Skeletal muscle satellite cell (primary cell): ENCODE measurements around the gene RAB22A.

Experiments
- H3K27me3 ChIP-seq: 2 replicates; pipeline ENCODE4 v1.7.0; 2013; ENCODE audit warnings: low read length; ENCODE audit not compliant: control insufficient read depth, insufficient read depth
- H3K36me3 ChIP-seq: 2 replicates; pipeline ENCODE4 v1.7.0; 2013; ENCODE audit warnings: mild to moderate bottlenecking, control low read depth, low read length; ENCODE audit not compliant: insufficient read depth
- H3K4me1 ChIP-seq: 2 replicates; pipeline ENCODE4 v1.7.0; 2013; ENCODE audit warnings: low read length; ENCODE audit not compliant: control insufficient read depth, insufficient read depth
- H3K4me2 ChIP-seq: 2 replicates; pipeline ENCODE4 v1.7.0; 2013; ENCODE audit warnings: mild to moderate bottlenecking, low read length
- H3K4me3 ChIP-seq: 2 replicates; pipeline ENCODE4 v1.7.0; 2013; ENCODE audit warnings: low read length
- H3K9ac ChIP-seq: 2 replicates; pipeline ENCODE4 v1.7.0; 2013; ENCODE audit warnings: mild to moderate bottlenecking, low read depth, low read length, moderate library complexity
- H3K9me3 ChIP-seq: replicated peaks from 2 replicates; pipeline ENCODE4 v1.7.0; 2013; ENCODE audit warnings: mild to moderate bottlenecking, control low read depth, low read length

Gene RAB22A

GRCh38 chr20:58328836-58329235 lies 19.3 kb downstream of the RAB22A start:
- Histone ChIP-seq H3K4me1 (peaks cover 10% of the 10 kb centered on the region), H3K4me2 (no peak overlapping the region), H3K9me3 (no peaks in the 10 kb centered on the region), H3K4me3 (no peak overlapping the region), H3K36me3 (peaks cover 11% of the 10 kb centered on the region), H3K9ac (no peak overlapping the region), H3K27me3 (no peaks in the 10 kb centered on the region)

DNA sequence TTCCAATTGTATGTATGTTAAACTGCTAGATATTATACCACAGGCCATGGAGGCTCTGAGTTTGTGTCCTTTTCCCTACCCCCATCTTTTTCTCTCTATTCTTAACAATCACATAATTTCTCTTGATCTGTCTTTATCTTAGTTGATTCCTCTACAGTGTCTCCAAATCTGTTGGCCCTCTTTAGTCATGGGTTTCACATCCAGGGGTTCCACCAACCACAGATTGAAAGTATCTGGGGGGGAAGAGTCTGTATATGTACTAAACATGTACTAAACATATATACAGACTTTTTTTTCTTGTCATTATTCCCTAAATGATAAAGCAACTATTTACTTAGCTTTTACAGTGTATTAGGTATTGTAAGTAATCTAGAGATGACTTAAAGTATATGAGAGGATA lies 20.2 kb downstream of the RAB22A start:
- Histone ChIP-seq H3K27me3 (no peaks in the 10 kb centered on the region), H3K36me3 (peaks cover 11% of the 10 kb centered on the region), H3K4me3 (no peak overlapping the region), H3K9ac (no peak overlapping the region), H3K4me1 (peaks cover 10% of the 10 kb centered on the region), H3K9me3 (no peaks in the 10 kb centered on the region), H3K4me2 (no peak overlapping the region)

DNA sequence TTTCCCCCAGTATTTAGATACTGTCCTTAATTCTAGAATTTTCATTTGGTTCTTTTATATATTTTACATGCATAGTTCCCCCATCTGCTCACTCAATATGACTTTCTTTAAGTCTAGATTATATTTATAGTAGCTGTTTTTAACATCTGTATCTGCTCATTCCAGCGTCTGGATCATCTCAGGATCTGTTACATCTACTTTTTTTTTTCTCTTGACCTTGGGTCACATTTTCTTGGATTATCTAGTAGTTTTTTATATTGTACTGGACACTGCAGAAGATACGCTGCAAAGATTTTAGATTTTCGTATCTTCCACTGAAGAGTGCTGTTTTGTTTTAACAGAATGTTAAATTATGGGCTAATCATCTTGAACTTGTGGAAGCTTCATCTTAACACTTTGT lies 20.7 kb downstream of the RAB22A start:
- H3K27me3 ChIP-seq: no peaks in the 10 kb centered on the region
- H3K4me3 ChIP-seq: no peak overlapping the region
- H3K9ac ChIP-seq: peak overlapping the region; percentile 33
- H3K4me1 ChIP-seq: peaks cover 10% of the 10 kb centered on the region
- no peaks in the 10 kb centered on the region for H3K9me3 ChIP-seq
- H3K36me3 ChIP-seq: peaks cover 11% of the 10 kb centered on the region
- H3K4me2 ChIP-seq: peak overlapping the region; percentile 22

- H3K4me3 ChIP-seq: no peak overlapping the region
- H3K9me3 ChIP-seq: no peaks in the 10 kb centered on the region
- no peaks in the 10 kb centered on the region for H3K27me3 ChIP-seq
- H3K9ac ChIP-seq: peak overlapping the region; percentile 33
- H3K4me1 ChIP-seq: peaks cover 10% of the 10 kb centered on the region
- peak overlapping the region; percentile 22 for H3K4me2 ChIP-seq
- peaks cover 11% of the 10 kb centered on the region for H3K36me3 ChIP-seq
Observed at GRCh38 chr20:58330687-58331086, 21.2 kb downstream of the RAB22A start.

GRCh38 chr20:58331961-58332551 lies 22.5 kb downstream of the RAB22A start:
- no peaks in the 10 kb centered on the region for H3K9me3 ChIP-seq
- peaks cover 11% of the 10 kb centered on the region for H3K36me3 ChIP-seq
- no peak overlapping the region for H3K4me2 ChIP-seq
- H3K4me1 ChIP-seq: peaks cover 10% of the 10 kb centered on the region
- H3K4me3 ChIP-seq: no peak overlapping the region
- H3K9ac ChIP-seq: no peak overlapping the region
- no peaks in the 10 kb centered on the region for H3K27me3 ChIP-seq

GRCh38 chr20:58339741-58340140 lies 30.2 kb downstream of the RAB22A start:
- H3K9me3 ChIP-seq: no peaks in the 10 kb centered on the region
- peaks cover 50% of the 10 kb centered on the region for H3K4me1 ChIP-seq
- H3K4me3 ChIP-seq: no peak overlapping the region
- no peak overlapping the region for H3K9ac ChIP-seq
- H3K27me3 ChIP-seq: no peaks in the 10 kb centered on the region
- H3K4me2 ChIP-seq: no peak overlapping the region
- H3K36me3 ChIP-seq: peaks cover 4% of the 10 kb centered on the region

DNA sequence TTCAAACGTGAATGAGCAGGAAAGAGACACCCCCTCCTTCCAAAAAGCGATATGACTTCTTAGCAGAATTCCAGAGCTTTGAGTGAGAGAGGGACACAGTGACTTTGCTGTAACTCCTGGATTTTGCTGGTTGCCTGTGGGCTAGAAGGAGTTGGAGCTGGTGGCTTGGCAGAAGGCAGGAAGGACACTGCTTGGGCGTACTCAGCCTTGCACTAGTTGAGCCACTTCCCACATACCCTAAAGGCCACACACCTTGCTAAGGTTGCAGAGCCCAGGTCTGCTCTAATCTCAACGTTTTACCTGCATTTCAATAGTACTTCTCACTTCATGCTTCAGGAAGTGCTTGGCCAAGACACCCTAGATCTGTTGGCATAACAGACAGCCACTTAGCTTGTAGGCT lies 30.6 kb downstream of the RAB22A start:
- peaks cover 54% of the 10 kb centered on the region for H3K4me1 ChIP-seq
- peaks cover 6% of the 10 kb centered on the region for H3K36me3 ChIP-seq
- H3K9ac ChIP-seq: no peak overlapping the region
- no peaks in the 10 kb centered on the region for H3K9me3 ChIP-seq
- no peaks in the 10 kb centered on the region for H3K27me3 ChIP-seq
- no peak overlapping the region for H3K4me2 ChIP-seq
- H3K4me3 ChIP-seq: no peak overlapping the region

GRCh38 chr20:58340853-58341252 lies 31.3 kb downstream of the RAB22A start:
- Histone ChIP-seq H3K4me2 (peak overlapping the region; percentile 79), H3K9ac (no peak overlapping the region), H3K36me3 (peaks cover 13% of the 10 kb centered on the region), H3K4me1 (peaks cover 60% of the 10 kb centered on the region), H3K9me3 (no peaks in the 10 kb centered on the region), H3K4me3 (peak overlapping the region; percentile 16), H3K27me3 (no peaks in the 10 kb centered on the region)

GRCh38 chr20:58342104-58342945 lies 32.8 kb downstream of the RAB22A start:
- Histone ChIP-seq H3K4me2 (peak overlapping the region; percentile 79), H3K9me3 (no peaks in the 10 kb centered on the region), H3K9ac (peak overlapping the region; percentile 53), H3K36me3 (peaks cover 28% of the 10 kb centered on the region), H3K4me3 (peak overlapping the region; percentile 18), H3K4me1 (peaks cover 60% of the 10 kb centered on the region), H3K27me3 (no peaks in the 10 kb centered on the region)

DNA sequence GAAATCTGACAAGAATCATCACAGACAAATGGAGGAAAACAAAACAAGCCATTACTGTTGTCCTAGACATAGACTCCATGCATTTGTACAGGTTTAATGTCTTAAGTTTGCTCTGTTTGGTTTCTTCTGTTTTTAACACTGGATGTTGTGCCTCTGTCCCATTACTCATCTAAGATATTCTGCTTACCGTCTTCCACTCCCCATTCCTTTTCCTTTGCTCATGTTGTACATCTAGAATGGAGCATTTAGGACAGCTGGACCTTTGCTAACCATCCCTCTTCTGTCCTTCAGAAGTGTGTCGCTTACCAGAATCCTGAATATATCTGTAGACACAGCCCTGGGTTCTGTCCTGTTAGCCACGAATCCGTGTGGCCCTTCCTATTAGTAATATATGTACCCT lies 35.2 kb downstream of the RAB22A start:
- peak overlapping the region; percentile 61 for H3K4me2 ChIP-seq
- H3K4me3 ChIP-seq: peak overlapping the region; percentile 5
- no peaks in the 10 kb centered on the region for H3K27me3 ChIP-seq
- H3K36me3 ChIP-seq: peaks cover 28% of the 10 kb centered on the region
- peak overlapping the region; percentile 51 for H3K9ac ChIP-seq
- H3K9me3 ChIP-seq: no peaks in the 10 kb centered on the region
- H3K4me1 ChIP-seq: peaks cover 67% of the 10 kb centered on the region

DNA sequence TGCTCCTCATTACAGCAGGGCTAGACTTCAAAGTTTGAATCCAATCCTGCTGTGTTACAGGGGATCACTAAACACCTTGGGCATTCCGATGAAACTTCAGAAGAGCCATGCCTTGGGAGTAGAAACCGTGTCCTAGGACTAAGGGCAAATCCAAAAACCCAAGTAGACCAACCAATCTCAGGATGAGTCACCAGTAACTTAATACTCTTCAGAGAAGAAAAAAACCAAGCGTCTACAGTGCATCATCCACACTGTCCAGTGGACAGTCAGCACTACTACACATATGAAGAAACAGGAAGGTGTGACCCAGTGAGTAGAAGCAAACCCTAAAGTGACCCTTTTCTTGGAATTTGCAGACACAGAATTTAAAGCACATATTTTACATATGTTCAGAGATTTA lies 40.1 kb downstream of the RAB22A start:
- Histone ChIP-seq H3K27me3 (no peaks in the 10 kb centered on the region), H3K9me3 (no peaks in the 10 kb centered on the region), H3K4me1 (peaks cover 22% of the 10 kb centered on the region), H3K9ac (no peak overlapping the region), H3K4me2 (peak overlapping the region; percentile 30), H3K4me3 (no peak overlapping the region), H3K36me3 (peaks cover 39% of the 10 kb centered on the region)

DNA sequence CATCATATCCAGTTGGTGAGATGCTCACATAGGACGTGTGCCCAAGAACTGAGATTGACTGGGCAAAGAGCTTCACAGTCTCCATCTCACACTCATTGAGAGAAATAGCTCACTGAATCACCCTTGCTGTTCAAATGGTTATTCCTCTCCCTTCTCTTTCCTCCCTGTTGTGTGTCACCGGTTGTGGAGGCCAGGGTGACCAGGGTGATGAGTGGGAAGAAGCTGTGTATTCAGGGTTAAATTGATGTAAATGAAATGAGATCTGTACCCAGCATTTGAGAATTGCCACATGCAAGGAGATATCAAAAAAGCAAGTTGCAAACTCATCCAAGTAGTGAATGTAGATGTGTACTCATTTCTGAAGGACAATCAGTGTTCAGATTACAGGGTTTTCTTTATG lies 43.0 kb downstream of the RAB22A start:
- Histone ChIP-seq H3K4me3 (no peak overlapping the region), H3K4me1 (peaks cover 10% of the 10 kb centered on the region), H3K9ac (no peak overlapping the region), H3K27me3 (no peaks in the 10 kb centered on the region), H3K4me2 (no peak overlapping the region), H3K9me3 (no peaks in the 10 kb centered on the region), H3K36me3 (peaks cover 33% of the 10 kb centered on the region)
